Right forelimb (tissue), 1 donor: ENCODE measurements around the gene CD300E.
A peak's percentile ranks its signal among the peaks of the same experiment; 100 is the strongest.
"Not testable (repeated sequence)": the region's sequence is repeated elsewhere in the genome, so short reads cannot be mapped to it uniquely, and the experiment has no call there.

Experiments
- DNase-seq: peaks from one replicate; pipeline ENCODE4 v3.0.0-alpha.2; 2018

The CD300E gene, protein sequence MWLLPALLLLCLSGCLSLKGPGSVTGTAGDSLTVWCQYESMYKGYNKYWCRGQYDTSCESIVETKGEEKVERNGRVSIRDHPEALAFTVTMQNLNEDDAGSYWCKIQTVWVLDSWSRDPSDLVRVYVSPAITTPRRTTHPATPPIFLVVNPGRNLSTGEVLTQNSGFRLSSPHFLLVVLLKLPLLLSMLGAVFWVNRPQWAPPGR

DNA sequence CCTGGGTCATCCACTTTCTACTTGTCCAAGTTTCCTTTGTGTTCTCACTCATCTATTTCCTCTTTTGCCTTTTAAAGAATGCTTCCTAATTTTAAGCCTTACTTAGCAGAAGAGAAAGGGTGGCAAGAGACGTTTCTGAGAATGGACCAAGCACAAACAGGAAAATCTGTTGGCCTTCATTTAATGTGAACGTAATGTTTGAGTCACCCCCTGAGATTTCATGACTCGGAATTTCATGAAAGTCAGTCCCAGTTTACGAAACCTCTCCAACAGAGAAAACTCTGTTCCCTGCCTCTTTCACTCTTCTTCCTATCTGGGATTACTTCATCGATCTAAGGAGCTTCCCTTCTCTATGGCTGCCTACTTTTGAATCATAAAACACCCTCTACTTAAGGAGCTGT, at the start of gene CD300E:
CD300E (minus strand) TSS at position 46 of the 401 bp plus-strand sequence. CDS start 117 bp downstream, outside the sequence.
- DNase-seq = no peak

DNA sequence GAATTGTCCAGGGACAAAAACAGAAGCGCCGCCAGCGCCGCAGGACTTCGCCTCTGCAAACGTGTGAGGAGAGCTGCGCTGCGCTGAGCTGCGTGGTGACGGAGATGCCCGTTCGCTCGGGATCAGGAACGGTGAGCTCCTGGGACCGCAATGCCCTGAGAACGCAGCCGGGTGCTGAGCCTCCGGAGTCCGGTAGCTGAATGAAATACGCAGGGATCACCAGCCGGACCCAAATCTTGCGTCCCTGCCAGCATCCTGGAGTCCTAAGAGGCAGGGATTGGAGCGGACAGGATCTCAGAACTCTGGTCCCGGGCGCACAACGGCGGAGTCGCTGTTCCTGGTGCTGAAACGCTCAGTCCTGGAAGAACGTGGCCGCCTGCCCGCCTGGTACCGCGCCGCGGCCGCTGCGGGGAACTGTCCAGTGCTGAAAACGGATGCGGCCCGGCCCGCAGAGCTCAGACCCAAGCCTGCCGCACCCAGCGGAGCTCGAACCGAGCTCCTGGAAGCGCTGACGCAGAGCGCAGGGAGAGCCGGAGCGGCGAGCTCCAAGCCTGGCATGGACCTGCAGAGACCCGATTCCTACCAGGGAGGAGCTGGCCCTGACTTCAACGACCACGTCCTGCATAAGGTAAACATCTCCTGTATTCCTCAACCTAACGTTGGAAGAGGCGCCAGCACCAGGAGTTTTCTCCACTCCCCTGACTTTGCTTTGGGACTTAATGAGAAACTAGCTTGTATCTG, 47.7 kb upstream of the CD300E start:
- peak; percentile 88 for DNase-seq

DNA sequence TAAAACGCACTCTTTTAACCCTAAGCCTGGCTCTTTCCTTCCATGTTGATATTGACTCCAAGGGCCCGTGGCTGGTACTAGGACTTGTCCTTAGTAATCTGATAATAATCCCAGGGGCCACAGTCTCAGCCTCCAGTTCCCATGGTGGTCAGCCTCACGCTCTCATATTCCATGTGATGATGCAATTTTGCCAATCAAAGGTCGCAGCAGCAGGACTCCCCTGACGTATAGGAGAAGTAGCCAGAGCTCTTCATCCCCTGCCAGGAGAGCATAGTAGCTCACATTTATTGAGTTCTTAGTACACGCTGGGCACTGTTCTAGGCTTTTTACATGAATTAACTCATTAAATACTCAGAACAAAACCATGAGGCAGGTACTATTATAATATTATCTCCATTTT, 46.8 kb upstream of the CD300E start:
- no peak for DNase-seq

DNA sequence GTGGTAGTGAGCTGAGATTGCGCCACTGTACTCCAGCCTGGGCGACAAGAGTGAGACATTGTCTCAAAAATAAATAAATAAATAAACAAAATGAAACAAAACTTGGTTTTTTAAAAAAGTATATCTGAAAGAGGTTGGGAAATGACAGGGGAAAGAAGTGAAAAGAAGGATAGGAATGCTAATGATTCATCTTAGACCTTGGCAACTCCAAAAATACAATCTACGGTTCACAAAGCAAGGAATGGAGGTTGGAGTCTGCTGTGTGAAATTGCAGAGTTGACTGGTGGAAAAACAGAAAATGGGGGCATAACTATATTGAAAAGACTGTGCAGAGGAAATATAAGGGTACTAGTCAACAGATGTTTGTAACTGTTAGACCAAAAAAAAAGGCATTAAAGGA, 40.0 kb upstream of the CD300E start:
- DNase-seq = no peak

DNA sequence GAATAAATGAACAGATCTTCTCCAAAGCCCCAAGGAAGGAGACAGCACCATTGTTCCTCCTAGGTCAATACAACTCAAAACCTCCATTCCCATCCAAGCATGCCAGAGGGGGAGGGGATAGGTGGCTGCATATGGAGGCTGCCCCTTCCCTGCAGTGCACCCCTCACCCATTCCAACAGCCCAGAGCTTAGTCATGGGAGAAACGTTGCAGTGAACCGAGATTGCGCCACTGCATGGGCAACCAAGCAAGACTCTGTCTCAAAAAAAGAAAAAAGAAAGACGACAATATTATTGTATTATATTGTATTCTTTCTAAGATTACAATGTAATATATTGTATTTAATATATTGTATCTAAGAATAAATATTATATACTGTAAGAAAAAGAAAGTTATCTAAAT, 36.4 kb upstream of the CD300E start:
- no peak for DNase-seq

DNA sequence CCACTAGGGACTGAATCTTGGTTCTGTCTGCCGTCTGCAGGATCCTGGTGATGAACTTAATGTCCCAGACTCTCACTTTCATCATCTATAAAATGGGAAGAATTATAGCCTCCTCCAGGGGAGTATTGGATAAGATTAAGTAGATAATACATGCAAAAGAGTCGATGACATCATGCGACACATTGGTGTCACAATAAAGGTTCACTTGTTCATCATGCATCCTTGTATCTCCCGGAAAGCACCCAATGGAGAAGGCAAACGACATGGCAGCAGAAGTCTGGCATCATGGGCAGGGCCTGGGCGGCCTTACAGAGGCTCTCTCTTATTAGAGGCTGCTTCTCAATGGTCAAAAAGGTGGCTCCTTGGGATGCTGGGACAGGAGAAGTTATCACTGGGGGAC, 35.1 kb upstream of the CD300E start:
- no peak for DNase-seq

DNA sequence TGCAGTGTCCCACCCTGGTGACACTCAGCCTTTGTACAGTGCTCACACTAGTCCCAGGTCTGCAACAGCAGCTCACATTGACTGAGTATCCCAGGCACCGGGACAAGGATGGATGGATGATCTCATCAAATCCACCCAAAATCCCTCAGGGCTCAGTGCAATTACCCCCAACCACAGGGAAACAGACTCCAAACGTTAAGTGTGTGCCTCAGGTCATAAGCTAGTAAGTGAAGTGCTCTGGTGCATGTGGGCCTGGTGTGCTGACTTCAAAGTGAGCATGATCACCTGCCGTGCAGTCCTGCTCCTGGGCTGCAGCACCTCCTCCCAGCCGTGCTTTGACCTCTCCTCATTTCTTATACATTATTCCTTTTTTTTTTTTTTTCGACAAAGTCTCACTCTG, 31.2 kb upstream of the CD300E start:
- DNase-seq = no peak

DNA sequence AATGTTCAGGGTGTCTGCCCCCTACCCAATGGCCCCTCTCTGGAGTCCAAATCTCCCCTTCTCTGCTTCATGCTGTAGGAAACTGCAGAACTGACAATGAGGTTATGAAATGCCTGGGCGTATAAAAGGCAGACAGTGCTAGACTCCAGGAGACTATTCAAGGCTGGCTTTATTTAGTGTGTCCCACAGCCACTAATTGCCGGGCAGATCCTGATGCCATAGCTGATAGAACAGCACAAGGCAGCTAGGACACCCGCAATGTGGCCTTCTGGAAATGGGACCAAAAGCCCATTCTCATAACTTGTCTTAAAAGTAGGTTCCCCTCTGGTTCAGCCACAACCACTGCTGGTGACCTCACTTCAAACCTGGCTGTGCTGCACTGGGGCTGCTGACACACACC, 28.5 kb upstream of the CD300E start:
- DNase-seq = no peak

DNA sequence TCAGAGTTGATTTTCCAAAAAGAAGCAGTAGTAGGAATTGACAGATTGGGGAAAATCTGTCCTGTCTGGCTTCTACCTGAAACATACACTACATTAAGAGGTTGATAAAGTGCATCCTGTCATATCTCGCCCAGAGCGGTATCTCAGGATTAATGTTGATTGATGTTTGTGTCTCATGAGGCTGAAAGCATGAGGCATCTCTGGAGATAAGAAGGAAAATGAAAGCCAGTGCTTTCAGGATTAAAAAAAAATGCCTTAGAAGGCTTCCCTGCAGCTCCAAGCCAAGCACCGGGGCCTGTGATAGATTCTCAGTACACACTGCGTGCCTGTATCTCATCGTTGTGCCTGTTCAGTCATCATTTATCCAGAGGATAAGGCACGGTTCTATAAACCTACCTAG, 26.4 kb upstream of the CD300E start:
- DNase-seq = no peak

DNA sequence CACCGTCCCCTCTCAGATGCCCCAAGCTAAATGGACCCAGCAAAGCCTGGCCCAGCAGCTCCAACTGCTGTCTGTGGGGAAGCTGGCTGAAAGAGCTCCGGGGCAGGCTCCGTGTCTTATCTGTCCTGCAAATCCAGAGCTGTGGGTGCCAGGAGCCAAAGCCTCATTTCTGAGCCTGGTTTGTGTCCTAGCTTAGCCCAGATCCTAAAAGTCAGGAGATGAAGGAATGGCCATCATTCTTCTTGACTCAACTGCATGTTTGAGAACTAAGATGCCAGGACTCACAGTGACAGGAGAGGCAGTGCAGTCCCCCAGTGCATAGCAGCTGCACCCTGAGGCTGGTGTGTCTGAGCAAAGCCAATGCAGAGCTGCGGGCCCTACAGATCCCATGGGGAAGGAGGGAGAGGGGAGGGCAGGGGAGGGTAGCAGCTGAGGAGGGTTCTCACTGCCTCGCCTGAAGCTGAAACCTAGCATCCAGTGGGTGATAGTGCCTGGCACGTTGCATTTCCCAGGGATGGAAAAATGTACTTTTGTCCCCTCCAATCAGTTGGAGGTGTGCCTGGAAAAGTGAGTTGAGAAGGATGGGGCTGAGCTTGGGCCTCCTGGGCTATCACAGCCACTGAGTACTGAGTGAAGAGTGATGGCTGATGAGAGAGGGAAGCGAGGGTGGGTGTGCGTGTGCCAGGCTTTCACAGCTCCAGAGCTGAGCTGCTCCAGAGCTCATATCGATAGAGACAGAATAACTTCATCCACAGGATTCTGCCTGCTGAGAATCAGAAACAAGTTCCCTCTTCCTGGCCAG, 24.5 kb upstream of the CD300E start:
- DNase-seq = no peak

DNA sequence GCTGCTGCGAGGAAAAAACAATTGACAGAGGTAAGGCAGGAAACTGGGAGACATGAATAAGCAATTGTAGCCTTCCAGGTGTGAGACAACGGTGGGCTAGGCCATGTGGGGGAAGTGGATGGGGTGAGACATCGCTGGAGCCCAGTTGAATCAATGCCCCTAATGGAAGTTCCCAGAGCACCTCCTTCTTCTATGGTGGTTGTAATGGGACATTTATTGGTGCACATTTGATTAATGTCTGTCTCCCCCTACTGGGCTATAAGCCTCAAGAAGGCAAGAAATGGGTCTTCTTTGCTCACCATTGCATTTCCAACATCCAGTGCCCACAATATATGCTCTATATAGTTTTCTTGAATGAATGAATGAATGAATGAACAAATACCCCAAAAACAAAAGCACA, 22.7 kb upstream of the CD300E start:
- no peak for DNase-seq

DNA sequence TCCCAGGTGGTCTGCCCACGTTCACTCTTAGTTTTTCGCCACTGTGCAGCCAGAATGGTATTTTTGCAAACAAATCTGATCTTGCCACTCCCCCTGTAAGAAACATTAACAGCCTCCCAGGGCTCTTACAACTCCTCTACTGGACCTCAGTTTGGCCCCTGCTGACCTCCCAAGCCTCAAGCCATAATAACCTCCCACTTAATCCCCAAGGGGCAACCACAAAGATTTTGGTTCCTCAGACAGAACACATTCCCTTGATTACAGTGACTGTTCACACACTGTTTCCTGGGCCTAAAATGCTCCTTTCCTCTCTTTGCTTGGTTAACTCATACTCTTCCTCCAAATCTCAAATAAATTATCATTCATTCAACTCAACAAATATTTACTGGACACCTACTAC, 21.5 kb upstream of the CD300E start:
- DNase-seq = no peak

DNA sequence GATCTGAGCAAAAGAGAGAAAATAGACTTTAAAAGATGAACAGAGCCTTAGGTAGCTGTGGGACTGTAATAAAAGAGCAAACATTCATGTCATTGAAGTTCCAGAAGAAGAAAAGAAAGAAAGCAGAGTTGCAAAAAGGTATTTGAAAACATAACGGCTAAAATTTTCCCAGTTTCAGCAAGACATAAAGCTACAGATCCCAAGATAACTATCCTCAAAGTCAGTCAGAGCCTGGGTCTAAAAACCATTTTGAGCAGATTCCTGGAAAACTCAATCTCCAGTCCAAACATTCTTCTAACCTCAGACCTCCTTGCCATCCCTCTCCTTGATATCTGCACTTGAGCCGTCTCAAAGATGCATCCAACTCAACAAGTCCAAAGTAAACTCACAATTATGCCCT, 20.9 kb upstream of the CD300E start:
- no peak for DNase-seq

DNA sequence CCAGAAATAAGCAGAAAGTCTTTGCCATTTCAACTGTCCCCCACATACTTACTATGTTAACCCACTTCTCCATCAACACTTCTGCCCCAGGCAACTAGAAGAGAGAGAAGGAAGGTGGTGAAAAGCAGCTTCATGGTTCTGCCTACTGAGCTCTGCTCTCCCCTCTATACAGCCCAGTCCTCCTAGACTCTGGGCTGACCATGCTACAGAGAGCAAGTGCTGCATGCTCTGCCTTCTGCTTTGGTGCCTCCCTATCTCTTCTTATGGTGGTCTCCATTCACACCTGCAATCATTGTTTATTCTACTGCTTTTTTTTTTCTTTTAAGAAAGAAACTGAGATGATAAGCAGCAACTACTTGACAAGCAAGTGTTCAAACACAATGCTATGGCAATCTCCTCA, 20.3 kb upstream of the CD300E start:
- DNase-seq = no peak

DNA sequence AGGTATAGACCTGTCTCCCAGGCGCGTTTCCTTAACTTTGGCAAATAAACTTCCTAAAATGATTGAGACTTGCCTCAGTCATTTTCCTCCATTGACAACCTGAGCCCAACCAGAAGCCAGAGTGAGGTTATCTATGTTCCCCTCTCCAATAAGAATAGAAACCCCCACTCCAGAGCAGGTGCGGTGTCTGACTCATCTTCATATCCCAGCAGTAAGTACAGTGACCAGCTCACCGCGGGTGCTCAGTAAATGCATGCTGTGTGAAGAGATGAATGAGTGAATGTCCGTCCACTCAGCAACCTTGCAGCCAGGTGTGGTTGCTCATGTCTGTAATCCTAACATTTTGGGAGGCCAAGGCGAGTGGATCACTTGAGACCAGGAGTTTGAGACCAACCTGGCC, 19.5 kb upstream of the CD300E start:
- DNase-seq = no peak

DNA sequence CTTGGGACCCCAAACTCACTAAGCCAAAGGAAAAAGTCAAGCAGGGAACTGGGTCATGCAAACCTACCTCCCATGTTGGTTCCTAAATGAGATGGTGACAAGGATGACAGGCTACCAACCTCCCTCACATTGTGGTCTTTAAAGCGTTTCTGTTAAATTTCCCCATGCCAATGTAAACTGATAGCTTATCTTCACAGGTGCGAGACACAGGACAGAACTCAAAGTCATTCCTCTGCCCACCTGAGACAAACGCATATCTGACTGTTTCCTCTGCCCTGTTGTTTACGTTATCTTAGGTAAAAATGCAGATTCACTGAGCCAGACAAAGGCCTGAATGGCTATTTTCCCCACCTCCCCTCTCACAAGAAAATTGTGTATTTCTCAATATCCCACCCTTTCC, 19.0 kb upstream of the CD300E start:
- DNase-seq = no peak

DNA sequence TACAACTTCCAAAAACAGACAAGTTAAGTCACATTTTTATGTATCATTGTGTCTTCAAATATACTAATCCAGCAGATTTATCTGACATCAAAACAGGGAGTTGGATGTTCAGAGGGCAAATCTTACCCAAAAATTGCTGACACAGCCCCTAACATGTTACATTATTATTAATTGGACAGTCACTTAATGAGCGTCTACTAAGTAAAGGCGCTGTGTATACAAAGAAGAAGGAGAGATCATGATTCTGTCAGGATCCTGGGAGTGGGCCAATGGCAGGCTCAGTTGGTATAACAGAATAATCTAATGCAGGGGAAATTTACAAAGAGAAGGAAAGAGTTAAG, 18.4 kb upstream of the CD300E start:
- DNase-seq = no peak

DNA sequence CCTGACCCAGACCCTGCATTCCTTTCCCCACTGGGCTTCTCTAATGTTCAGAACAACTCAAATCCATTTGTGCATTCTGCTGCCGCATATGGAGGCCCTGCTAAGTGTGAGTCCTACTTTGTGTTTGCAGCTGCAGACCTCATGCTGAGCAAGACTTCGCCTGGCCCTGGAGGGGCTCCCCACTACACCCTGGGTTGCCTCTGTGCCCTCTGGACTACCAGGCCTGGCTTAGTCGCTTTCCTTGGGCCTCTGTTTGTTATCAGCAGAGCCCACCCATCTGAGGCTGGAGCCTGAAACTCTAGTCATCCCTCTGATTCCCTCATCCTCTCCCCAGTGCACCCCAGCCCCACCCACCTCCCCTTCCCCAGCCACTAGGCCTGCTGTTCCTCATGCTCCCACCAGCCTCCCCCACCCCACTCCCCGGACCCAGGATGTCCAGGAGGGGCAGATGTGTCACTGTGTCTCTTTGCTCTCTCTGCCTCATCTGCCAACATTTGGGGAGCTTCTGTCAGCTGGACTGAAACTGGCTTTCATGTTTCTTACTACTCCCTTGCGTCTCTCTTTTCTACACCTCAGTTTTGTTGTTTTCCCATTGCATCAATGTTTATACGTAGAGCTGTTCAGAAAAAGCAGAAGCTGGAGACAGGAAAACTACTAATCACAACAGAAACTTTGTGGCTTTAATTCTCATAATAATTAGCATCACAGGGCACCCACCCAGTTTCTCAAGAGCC, 17.9 kb upstream of the CD300E start:
- no peak for DNase-seq

DNA sequence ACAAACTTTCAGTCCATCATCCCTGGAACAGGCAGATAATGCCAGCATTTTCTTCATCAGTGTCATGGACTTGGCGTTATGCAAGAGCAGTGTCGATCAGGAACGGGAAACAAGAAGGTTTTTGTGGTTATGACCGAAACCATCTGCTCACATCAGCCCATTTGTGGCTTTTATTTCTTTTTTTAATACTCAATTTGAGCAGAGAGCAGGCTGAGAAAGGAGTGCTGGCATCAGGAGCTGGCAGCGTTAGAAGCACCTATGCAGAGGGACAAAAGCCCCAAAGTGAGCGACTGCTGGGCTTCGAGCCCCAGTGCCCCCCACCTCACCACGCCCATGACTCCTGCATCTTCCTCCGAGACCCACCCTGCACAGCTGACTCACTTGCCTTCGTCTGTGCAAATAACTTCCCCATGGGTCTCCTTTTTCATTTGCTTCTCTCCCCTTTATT, 16.2 kb upstream of the CD300E start:
- no peak for DNase-seq

DNA sequence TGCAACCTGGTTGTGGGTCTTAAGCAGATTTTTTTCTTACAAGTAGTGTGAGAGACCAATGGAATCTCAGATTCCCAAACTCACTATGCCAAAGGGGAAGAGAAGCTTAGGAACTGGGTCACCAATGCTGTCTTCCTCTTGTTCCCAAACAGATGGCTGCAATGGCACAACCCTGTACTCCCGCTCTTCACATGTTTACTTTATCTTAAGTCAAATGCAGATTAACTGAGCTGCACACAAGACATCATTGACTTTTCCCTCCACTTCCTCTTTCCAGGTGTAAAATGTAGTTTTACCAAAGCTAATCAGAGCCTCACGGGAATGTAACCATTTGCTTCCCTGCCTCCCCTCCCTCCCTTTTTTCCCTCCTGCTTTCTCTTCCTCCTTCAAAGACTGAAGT, 14.4 kb upstream of the CD300E start:
- DNase-seq = no peak

DNA sequence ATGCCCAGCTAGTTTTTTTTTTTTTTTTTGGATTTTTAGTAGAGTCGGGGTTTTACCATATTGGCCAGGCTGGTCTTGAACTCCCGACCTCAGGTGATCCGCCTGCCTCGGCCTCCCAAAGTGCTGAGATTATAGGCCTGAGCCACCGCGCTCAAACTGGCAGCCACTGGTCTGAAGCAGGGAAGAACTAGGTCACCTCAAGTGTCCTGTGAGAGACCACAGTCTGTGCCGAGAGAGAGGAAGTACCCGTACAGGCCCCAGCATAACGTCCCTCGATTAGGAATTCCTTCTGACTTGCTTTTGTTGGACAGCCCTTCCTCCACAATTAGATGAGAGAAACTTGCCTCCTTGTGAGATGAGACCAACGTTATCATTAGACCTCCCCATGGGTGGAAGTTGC, 13.7 kb upstream of the CD300E start:
- DNase-seq = no peak

DNA sequence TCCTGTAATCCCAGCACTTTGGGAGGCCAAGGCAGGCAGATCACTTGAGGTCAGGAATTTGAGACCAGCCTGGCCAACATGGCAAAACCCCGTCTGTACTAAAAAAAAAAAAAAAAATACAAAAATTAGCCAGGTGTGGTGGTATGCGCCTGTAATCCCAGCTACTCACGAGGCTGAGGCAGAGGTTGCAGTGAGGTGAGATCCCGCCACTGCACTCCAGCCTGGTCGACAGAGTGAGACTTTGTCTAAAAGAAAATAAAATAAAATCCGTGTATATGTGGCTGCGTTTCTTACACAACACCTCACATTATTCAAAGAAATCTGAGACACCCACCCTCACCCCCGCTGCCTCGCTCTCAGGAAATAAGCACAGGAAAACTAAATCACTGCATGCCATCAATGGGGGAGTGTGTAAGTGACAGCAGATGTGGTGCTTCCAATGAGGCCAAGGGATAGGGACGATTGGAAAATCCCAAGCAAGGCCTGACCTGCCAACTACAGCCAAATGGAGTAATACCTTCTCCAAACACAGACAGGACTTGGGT, 13.1 kb upstream of the CD300E start:
- DNase-seq = not testable (repeated sequence)

DNA sequence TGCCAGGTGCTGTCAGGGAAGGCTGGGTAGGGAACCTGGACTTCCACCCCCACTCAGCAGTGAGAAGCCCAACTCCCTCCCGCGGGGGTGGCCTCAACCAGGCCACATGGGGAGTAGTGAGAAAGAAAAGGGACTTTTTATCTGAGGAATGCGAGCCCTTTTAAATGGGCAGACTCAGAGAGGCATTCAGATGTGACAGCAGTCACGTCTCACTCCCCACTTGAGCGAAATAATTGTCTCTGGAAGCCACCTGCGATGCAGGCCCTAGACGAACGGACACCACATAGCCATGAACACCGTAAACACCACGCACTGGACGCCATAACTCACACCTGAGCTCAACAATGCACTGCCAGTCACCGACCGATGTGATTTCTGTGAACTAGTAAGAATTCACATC, 11.9 kb upstream of the CD300E start:
- no peak for DNase-seq
